H1 (cell line): Measurements from ENCODE around the gene SLC38A7.

Experiments
- ATF3 ChIP-seq: IDR thresholded peaks from 2 replicates; pipeline ENCODE4 v1.6.1; 2011; ENCODE audit warnings: low read depth, mild to moderate bottlenecking, low read length; ENCODE audit not compliant: insufficient read depth
- CTCF ChIP-seq, 3 experiments: IDR thresholded peaks; 1 replicate in 2 of 3; 2 replicates in 1 of 3; pipeline versions ENCODE4 v1.5.1 to v1.6.1; 2011; ENCODE audit warnings: low read length in 3 of 3, mild to moderate bottlenecking in 3 of 3, inconsistent platforms in 2 of 3, low read depth in 1 of 3, moderate library complexity in 1 of 3; ENCODE audit not compliant: insufficient read depth in 1 of 3; ENCODE audit errors: control extremely low read depth in 1 of 3
- JUND ChIP-seq: IDR thresholded peaks from 2 replicates; pipeline ENCODE4 v1.6.1; 2011; ENCODE audit warnings: mild to moderate bottlenecking, improper control_type of control experiment, low read length
- RFX5 ChIP-seq: IDR thresholded peaks from 2 replicates; pipeline ENCODE4 v1.6.1; 2011; ENCODE audit warnings: low read depth, low read length, improper control_type of control experiment, borderline replicate concordance

- no peak for TF ChIP-seq CTCF (IDR thresholded peaks at IDR 0.05; ENCODE audit: control extremely low read depth in 1 of 3, insufficient read depth in 1 of 3, low read depth in 1 of 3, low read length in 3 of 3)
- no peak for TF ChIP-seq ATF3
- TF ChIP-seq RFX5, result no peak
- no peak for TF ChIP-seq JUND
Measured at GRCh38 chr16:58635502-58635901, 49.1 kb downstream of the SLC38A7 start.
